Calu3 (cell line): ENCODE results near the gene STAB1. TPM values are rescaled to one million over a fixed set of nuclear protein-coding genes. Genes with fewer than 3 reads are reported as not detected.
A peak's percentile ranks its signal among the peaks of the same experiment; 100 is the strongest.

Experiments used
- BruUV-seq: library from RNA; stranded (reverse); fragments of 400-500 nt; replicated peaks from 2 replicates; lab custom pipeline; 2021; lab: Mats Ljungman, UMichigan
- CTCF ChIA-PET: fragments of 300-600 bp; sonication (Branson Sonifier 250); formaldehyde crosslinking; loops from one replicate; lab custom pipeline; 2022; ENCODE audit warnings: antibody characterized with exemption; lab: Charles Lee
- DNase-seq: peaks from one replicate; pipeline ENCODE4 v3.0.0; 2022
- H3K27ac Mint-ChIP-seq: one replicate; pipeline ENCODE4 v1.8.0; 2022; ENCODE audit warnings: mixed read lengths; ENCODE audit not compliant: unreplicated experiment
- H3K27me3 Mint-ChIP-seq: one replicate; pipeline ENCODE4 v1.8.0; 2022; ENCODE audit warnings: mixed read lengths; ENCODE audit not compliant: unreplicated experiment
- H3K36me3 Mint-ChIP-seq: one replicate; pipeline ENCODE4 v1.8.0; 2022; ENCODE audit warnings: mild to moderate bottlenecking, moderate library complexity, mixed read lengths; ENCODE audit not compliant: insufficient read depth, unreplicated experiment
- H3K4me1 Mint-ChIP-seq: one replicate; pipeline ENCODE4 v1.8.0; 2022; ENCODE audit warnings: mild to moderate bottlenecking, low read depth, mixed read lengths; ENCODE audit not compliant: unreplicated experiment
- H3K4me3 Mint-ChIP-seq: one replicate; pipeline ENCODE4 v1.8.0; 2022; ENCODE audit warnings: mild to moderate bottlenecking, low read depth, moderate library complexity, mixed read lengths; ENCODE audit not compliant: unreplicated experiment
- H3K9me3 Mint-ChIP-seq: one replicate; pipeline ENCODE4 v1.8.0; 2022; ENCODE audit warnings: low read depth, mixed read lengths; ENCODE audit not compliant: unreplicated experiment
- CTCF ChIP-seq: fragments of 200-600 bp; IDR thresholded peaks from one replicate; pipeline ENCODE4 v1.8.0; 2022; ENCODE audit warnings: antibody characterized with exemption; ENCODE audit not compliant: unreplicated experiment
- intact Hi-C: fragments of 100-400 bp; cut with micrococcal nuclease; formaldehyde crosslinking; loops from one replicate; pipeline ENCODE4 v1.10.0; 2022; ENCODE audit not compliant: unreplicated experiment
- total RNA-seq: library from RNA; stranded (reverse); gene quantifications from 2 replicates; pipeline ENCODE4 v1.2.3, GENCODE V29; 2022

STAB1 gene
- total RNA-seq, 1 experiment from 2014 or later: 0.26 TPM

- Mint-ChIP-seq H3K9me3 (no peaks in the 10 kb centered on the region), H3K36me3 (peaks cover 24% of the 10 kb centered on the region), H3K4me1 (peaks cover 58% of the 10 kb centered on the region), H3K27ac (no peak overlapping the region), H3K27me3 (no peaks in the 10 kb centered on the region), H3K4me3 (no peak overlapping the region)
- intact Hi-C loops: no loop called here
- CTCF ChIA-PET: no interaction called here
- DNase-seq: no peak
- BruUV-seq: no TSS peak
- no peak for TF ChIP-seq CTCF
Measured at GRCh38 chr3:52452126-52452525, 43.0 kb upstream of the STAB1 start.

- CTCF ChIA-PET: no interaction called here
- BruUV-seq: no TSS peak
- intact Hi-C loops: no loop called here
Measured at GRCh38 chr3:52452570-52453221, 42.4 kb upstream of the STAB1 start.

GRCh38 chr3:52453496-52454249 lies 41.5 kb upstream of the STAB1 start, which contains the start of gene TNNC1:
TNNC1 (minus strand) TSS chr3:52454041; CDS start chr3:52454015, 26 bp downstream.
- BruUV-seq: TSS peak; percentile 56
- H3K36me3 Mint-ChIP-seq: peaks cover 24% of the 10 kb centered on the region
- H3K4me3 Mint-ChIP-seq: peak within 1 kb of the TSS; percentile 89
- no peaks in the 10 kb centered on the region for H3K9me3 Mint-ChIP-seq
- no peak for TF ChIP-seq CTCF
- peaks cover 52% of the 10 kb centered on the region for H3K4me1 Mint-ChIP-seq
- peak within 1 kb of the TSS; percentile 83 for H3K27ac Mint-ChIP-seq
- no peaks in the 10 kb centered on the region for H3K27me3 Mint-ChIP-seq
- CTCF ChIA-PET: interaction anchor here (0.6 kb wide), 1 partner anchor 38 kb away, joined by 7 read pairs; no protein-coding TSS in a partner anchor
- intact Hi-C loops: no loop called here
- peak; percentile 41 for DNase-seq

More at GRCh38 chr3:52452570-52453221, 42.4 kb upstream of the STAB1 start:
- DNase-seq: no peak
- Mint-ChIP-seq H3K4me3 (no peak overlapping the region), H3K27me3 (no peaks in the 10 kb centered on the region), H3K4me1 (peaks cover 58% of the 10 kb centered on the region), H3K9me3 (no peaks in the 10 kb centered on the region), H3K36me3 (peaks cover 24% of the 10 kb centered on the region), H3K27ac (no peak overlapping the region)
- TF ChIP-seq CTCF: no peak

GRCh38 chr3:52454250-52454937 lies 40.7 kb upstream of the STAB1 start:
- BruUV-seq: no TSS peak
- peak overlapping the region; percentile 83 for H3K27ac Mint-ChIP-seq
- no peak for TF ChIP-seq CTCF
- H3K36me3 Mint-ChIP-seq: peaks cover 24% of the 10 kb centered on the region
- CTCF ChIA-PET: interaction anchor here (0.6 kb wide), 1 partner anchor 39 kb away, joined by 7 read pairs; no protein-coding TSS in a partner anchor
- intact Hi-C loops: no loop called here
- H3K9me3 Mint-ChIP-seq: no peaks in the 10 kb centered on the region
- no peaks in the 10 kb centered on the region for H3K27me3 Mint-ChIP-seq
- peak overlapping the region; percentile 89 for H3K4me3 Mint-ChIP-seq
- no peak for DNase-seq
- peaks cover 47% of the 10 kb centered on the region for H3K4me1 Mint-ChIP-seq
